GM23338 (cell line): ENCODE results near the gene PRELID1. TPM values are rescaled to one million over a fixed set of nuclear protein-coding genes. Genes with fewer than 3 reads are reported as not detected.

Source experiments
- ATAC-seq: fragments of 200-7000 bp; cut with Tn5 transposase; 3 replicates; pipeline ENCODE4 v1.9.1; 2020
- DNase-seq: peaks from one replicate; pipeline ENCODE4 v3.0.0-alpha.2; 2015; ENCODE audit warnings: low spot score
- H2AFZ ChIP-seq: fragments of 200-600 bp; sonication (generic); 2 replicates; pipeline ENCODE4 v1.8.0; 2016; ENCODE audit warnings: antibody characterized with exemption, mild to moderate bottlenecking, moderate library complexity
- H3F3A ChIP-seq: fragments of 200-600 bp; sonication (generic); replicated peaks from 2 replicates; pipeline ENCODE4 v1.8.0; 2017; ENCODE audit warnings: antibody characterized with exemption, mixed run types, low read depth
- H3K27ac ChIP-seq: fragments of 200-600 bp; sonication (generic); 2 replicates; pipeline ENCODE4 v1.6.1; 2016; ENCODE audit warnings: low read depth
- H3K27me3 ChIP-seq: fragments of 200-600 bp; sonication (generic); 2 replicates; pipeline ENCODE4 v1.8.0; 2016; ENCODE audit warnings: mild to moderate bottlenecking, mixed run types, moderate library complexity; ENCODE audit not compliant: insufficient read depth
- H3K36me3 ChIP-seq: fragments of 200-600 bp; sonication (generic); 2 replicates; pipeline ENCODE4 v1.8.0; 2016; ENCODE audit warnings: mild to moderate bottlenecking; ENCODE audit not compliant: insufficient read depth
- H3K4me1 ChIP-seq: fragments of 200-600 bp; sonication (generic); 2 replicates; pipeline ENCODE4 v1.8.0; 2016; ENCODE audit warnings: mild to moderate bottlenecking, moderate library complexity; ENCODE audit not compliant: insufficient read depth
- H3K4me2 ChIP-seq: fragments of 200-600 bp; sonication (generic); 2 replicates; pipeline ENCODE4 v1.7.1; 2017; ENCODE audit warnings: mixed run types
- H3K4me3 ChIP-seq: fragments of 200-600 bp; sonication (generic); 2 replicates; pipeline ENCODE4 v1.6.1; 2016; ENCODE audit warnings: mixed run types
- H3K79me2 ChIP-seq: fragments of 200-600 bp; sonication (generic); replicated peaks from 2 replicates; pipeline ENCODE4 v1.8.0; 2017; ENCODE audit warnings: mild to moderate bottlenecking; ENCODE audit not compliant: insufficient read depth
- H3K9me2 ChIP-seq: fragments of 200-600 bp; sonication (generic); 2 replicates; pipeline ENCODE4 v1.8.0; 2017; ENCODE audit not compliant: insufficient read depth
- H4K20me1 ChIP-seq: fragments of 200-600 bp; sonication (generic); replicated peaks from 2 replicates; pipeline ENCODE4 v1.8.0; 2017; ENCODE audit warnings: mild to moderate bottlenecking; ENCODE audit not compliant: insufficient read depth
- H3K27ac Mint-ChIP-seq: 2 replicates; pipeline ENCODE4 v1.8.0; 2020; ENCODE audit warnings: inconsistent platforms, mild to moderate bottlenecking, moderate library complexity, mixed read lengths
- H3K27me3 Mint-ChIP-seq: 3 replicates; pipeline ENCODE4 v1.8.0; 2022; ENCODE audit warnings: low read depth, mild to moderate bottlenecking, moderate library complexity, mixed read lengths, inconsistent platforms; ENCODE audit not compliant: insufficient read depth, poor library complexity
- H3K36me3 Mint-ChIP-seq: 3 replicates; pipeline ENCODE4 v1.8.0; 2021; ENCODE audit warnings: low read depth, mild to moderate bottlenecking, inconsistent platforms, moderate library complexity, mixed read lengths
- H3K4me1 Mint-ChIP-seq: 3 replicates; pipeline ENCODE4 v1.8.0; 2020; ENCODE audit warnings: mild to moderate bottlenecking, inconsistent platforms, mixed read lengths
- H3K4me3 Mint-ChIP-seq: 3 replicates; pipeline ENCODE4 v1.8.0; 2021; ENCODE audit warnings: moderate library complexity, mild to moderate bottlenecking, inconsistent platforms, mixed read lengths
- H3K9me3 Mint-ChIP-seq: 3 replicates; pipeline ENCODE4 v1.8.0; 2020; ENCODE audit warnings: moderate library complexity, mild to moderate bottlenecking, inconsistent platforms, mixed read lengths
- CREB1 ChIP-seq: fragments of 250-450 bp; sonication (Bioruptor Pico); IDR thresholded peaks from 2 replicates; pipeline ENCODE4 v1.5.0; 2020; ENCODE audit warnings: low read depth, mild to moderate bottlenecking, moderate library complexity
- EZH2 ChIP-seq: fragments of 200-600 bp; sonication (generic); IDR thresholded peaks from one replicate; pipeline ENCODE4 v1.8.0; 2017; ENCODE audit warnings: antibody characterized with exemption, mild to moderate bottlenecking, low read depth; ENCODE audit not compliant: unreplicated experiment
- EZH2phosphoT487 ChIP-seq: fragments of 200-600 bp; sonication (generic); IDR thresholded peaks from one replicate; pipeline ENCODE4 v1.8.1; 2018; ENCODE audit warnings: antibody characterized with exemption; ENCODE audit not compliant: unreplicated experiment
- JUNB ChIP-seq: IDR thresholded peaks from one replicate; pipeline ENCODE4 v1.6.1; 2016; ENCODE audit warnings: antibody characterized with exemption; ENCODE audit not compliant: unreplicated experiment
- NANOG ChIP-seq: IDR thresholded peaks from 2 replicates; pipeline ENCODE4 v1.6.1; 2016; ENCODE audit warnings: antibody characterized with exemption, borderline replicate concordance
- POLR2AphosphoS5 ChIP-seq: IDR thresholded peaks from 2 replicates; pipeline ENCODE4 v1.6.1; 2016; ENCODE audit warnings: antibody characterized with exemption, low read depth
- STAT1 ChIP-seq: IDR thresholded peaks from one replicate; pipeline ENCODE4 v1.6.1; 2016; ENCODE audit warnings: antibody characterized with exemption; ENCODE audit not compliant: unreplicated experiment
- ZNF114 ChIP-seq: fragments of 250-450 bp; sonication (Bioruptor Pico); IDR thresholded peaks from 2 replicates; pipeline ENCODE4 v1.5.0; 2020; ENCODE audit warnings: mild to moderate bottlenecking, moderate library complexity
- ZNF331 ChIP-seq: fragments of 250-450 bp; sonication (Bioruptor Pico); IDR thresholded peaks from 2 replicates; pipeline ENCODE4 v1.5.0; 2020; ENCODE audit warnings: low read depth, mild to moderate bottlenecking, moderate library complexity
- polyA plus RNA-seq: library from polyadenylated mRNA; unstranded; fragments of >200 nt; fragmentation: Nextera tagmentation; extraction: Ambion mirVana; gene quantifications from 2 replicates; pipeline ENCODE4 v1.2.1, GENCODE V29; 2016
- total RNA-seq: library from RNA; depleted of rRNA; stranded (reverse); fragments of >200 nt; shearing (Covaris generic); gene quantifications from 2 replicates; pipeline ENCODE4 v1.2.3, GENCODE V29; 2014
- TF ChIP-seq, protein P1 (sequence below): fragments of 250-450 bp; sonication (Bioruptor Pico); IDR thresholded peaks from 2 replicates; pipeline ENCODE4 v1.5.0; 2020; ENCODE audit warnings: mild to moderate bottlenecking, moderate library complexity
- TF ChIP-seq, protein P2 (sequence below), 2 experiments: fragments of 200-600 bp in 1 of 2; sonication (generic) in 1 of 2; conservative IDR thresholded peaks; 2 replicates each; pipeline versions ENCODE4 v1.5.1 to v1.6.1; 2016 to 2017; ENCODE audit warnings: antibody characterized with exemption in 2 of 2, low read depth in 2 of 2, mild to moderate bottlenecking in 2 of 2, moderate library complexity in 1 of 2
- TF ChIP-seq, protein P3 (sequence below): IDR thresholded peaks from 2 replicates; pipeline ENCODE4 v1.6.1; 2016; ENCODE audit warnings: antibody characterized with exemption
- TF ChIP-seq, protein P4 (sequence below): IDR thresholded peaks from one replicate; pipeline ENCODE4 v1.6.1; 2018; ENCODE audit warnings: antibody characterized with exemption; ENCODE audit not compliant: unreplicated experiment

Gene PRELID1
- total and polyA plus RNA-seq, 2 experiments from 2014 or later, result 328 to 349 TPM

DNA sequence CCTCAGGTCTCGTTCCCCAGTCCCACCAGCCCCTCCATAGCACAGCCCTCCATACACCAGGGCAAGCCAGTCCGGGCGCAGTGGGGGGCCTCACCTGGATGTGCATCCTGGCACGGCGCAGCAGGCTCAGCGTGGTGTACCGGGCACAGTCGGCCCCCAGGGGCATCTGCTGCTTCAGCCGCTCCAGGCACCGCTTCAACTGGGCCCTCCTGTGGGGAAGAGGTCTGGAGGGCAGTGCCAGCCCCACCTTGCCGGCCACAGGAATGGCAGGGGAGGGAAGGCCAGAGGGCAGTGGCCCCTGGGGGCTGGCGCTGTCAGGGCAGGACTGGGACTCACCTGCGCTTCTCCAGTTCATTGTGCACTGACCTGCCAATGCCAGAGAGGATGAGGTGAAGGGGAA is 6.7 kb downstream of the PRELID1 start:
- no peak for ATAC-seq
- H3K4me3 Mint-ChIP-seq, result peak overlapping the region; percentile 75; the same call in 1 of the 3 replicates
- peaks cover 18% of the 10 kb centered on the region for H3K36me3 Mint-ChIP-seq
- no peaks in the 10 kb centered on the region; the same call in 2 of the 3 replicates for H3K9me3 Mint-ChIP-seq
- peaks cover 15% of the 10 kb centered on the region for H4K20me1 ChIP-seq
- peak overlapping the region; percentile 88; the same call in 1 of the 2 replicates for H3K4me2 ChIP-seq
- no peak overlapping the region for H3K27ac Mint-ChIP-seq
- no peak for TF ChIP-seq EZH2
- TF ChIP-seq, protein P1, sequence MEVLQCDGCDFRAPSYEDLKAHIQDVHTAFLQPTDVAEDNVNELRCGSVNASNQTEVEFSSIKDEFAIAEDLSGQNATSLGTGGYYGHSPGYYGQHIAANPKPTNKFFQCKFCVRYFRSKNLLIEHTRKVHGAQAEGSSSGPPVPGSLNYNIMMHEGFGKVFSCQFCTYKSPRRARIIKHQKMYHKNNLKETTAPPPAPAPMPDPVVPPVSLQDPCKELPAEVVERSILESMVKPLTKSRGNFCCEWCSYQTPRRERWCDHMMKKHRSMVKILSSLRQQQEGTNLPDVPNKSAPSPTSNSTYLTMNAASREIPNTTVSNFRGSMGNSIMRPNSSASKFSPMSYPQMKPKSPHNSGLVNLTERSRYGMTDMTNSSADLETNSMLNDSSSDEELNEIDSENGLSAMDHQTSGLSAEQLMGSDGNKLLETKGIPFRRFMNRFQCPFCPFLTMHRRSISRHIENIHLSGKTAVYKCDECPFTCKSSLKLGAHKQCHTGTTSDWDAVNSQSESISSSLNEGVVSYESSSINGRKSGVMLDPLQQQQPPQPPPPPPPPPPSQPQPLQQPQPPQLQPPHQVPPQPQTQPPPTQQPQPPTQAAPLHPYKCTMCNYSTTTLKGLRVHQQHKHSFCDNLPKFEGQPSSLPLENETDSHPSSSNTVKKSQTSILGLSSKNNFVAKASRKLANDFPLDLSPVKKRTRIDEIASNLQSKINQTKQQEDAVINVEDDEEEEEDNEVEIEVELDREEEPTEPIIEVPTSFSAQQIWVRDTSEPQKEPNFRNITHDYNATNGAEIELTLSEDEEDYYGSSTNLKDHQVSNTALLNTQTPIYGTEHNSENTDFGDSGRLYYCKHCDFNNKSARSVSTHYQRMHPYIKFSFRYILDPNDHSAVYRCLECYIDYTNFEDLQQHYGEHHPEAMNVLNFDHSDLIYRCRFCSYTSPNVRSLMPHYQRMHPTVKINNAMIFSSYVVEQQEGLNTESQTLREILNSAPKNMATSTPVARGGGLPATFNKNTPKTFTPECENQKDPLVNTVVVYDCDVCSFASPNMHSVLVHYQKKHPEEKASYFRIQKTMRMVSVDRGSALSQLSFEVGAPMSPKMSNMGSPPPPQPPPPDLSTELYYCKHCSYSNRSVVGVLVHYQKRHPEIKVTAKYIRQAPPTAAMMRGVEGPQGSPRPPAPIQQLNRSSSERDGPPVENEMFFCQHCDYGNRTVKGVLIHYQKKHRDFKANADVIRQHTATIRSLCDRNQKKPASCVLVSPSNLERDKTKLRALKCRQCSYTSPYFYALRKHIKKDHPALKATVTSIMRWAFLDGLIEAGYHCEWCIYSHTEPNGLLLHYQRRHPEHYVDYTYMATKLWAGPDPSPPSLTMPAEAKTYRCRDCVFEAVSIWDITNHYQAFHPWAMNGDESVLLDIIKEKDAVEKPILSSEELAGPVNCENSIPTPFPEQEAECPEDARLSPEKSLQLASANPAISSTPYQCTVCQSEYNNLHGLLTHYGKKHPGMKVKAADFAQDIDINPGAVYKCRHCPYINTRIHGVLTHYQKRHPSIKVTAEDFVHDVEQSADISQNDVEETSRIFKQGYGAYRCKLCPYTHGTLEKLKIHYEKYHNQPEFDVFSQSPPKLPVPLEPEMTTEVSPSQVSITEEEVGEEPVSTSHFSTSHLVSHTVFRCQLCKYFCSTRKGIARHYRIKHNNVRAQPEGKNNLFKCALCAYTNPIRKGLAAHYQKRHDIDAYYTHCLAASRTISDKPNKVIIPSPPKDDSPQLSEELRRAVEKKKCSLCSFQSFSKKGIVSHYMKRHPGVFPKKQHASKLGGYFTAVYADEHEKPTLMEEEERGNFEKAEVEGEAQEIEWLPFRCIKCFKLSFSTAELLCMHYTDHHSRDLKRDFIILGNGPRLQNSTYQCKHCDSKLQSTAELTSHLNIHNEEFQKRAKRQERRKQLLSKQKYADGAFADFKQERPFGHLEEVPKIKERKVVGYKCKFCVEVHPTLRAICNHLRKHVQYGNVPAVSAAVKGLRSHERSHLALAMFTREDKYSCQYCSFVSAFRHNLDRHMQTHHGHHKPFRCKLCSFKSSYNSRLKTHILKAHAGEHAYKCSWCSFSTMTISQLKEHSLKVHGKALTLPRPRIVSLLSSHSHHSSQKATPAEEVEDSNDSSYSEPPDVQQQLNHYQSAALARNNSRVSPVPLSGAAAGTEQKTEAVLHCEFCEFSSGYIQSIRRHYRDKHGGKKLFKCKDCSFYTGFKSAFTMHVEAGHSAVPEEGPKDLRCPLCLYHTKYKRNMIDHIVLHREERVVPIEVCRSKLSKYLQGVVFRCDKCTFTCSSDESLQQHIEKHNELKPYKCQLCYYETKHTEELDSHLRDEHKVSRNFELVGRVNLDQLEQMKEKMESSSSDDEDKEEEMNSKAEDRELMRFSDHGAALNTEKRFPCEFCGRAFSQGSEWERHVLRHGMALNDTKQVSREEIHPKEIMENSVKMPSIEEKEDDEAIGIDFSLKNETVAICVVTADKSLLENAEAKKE, result no peak
- TF ChIP-seq JUNB, result no peak
- TF ChIP-seq ZNF331 (CRISPR knock-in tag), result no peak
- no peak for TF ChIP-seq NANOG
- no peak for TF ChIP-seq ZNF114
- TF ChIP-seq POLR2AphosphoS5, result no peak
- TF ChIP-seq, protein P2, sequence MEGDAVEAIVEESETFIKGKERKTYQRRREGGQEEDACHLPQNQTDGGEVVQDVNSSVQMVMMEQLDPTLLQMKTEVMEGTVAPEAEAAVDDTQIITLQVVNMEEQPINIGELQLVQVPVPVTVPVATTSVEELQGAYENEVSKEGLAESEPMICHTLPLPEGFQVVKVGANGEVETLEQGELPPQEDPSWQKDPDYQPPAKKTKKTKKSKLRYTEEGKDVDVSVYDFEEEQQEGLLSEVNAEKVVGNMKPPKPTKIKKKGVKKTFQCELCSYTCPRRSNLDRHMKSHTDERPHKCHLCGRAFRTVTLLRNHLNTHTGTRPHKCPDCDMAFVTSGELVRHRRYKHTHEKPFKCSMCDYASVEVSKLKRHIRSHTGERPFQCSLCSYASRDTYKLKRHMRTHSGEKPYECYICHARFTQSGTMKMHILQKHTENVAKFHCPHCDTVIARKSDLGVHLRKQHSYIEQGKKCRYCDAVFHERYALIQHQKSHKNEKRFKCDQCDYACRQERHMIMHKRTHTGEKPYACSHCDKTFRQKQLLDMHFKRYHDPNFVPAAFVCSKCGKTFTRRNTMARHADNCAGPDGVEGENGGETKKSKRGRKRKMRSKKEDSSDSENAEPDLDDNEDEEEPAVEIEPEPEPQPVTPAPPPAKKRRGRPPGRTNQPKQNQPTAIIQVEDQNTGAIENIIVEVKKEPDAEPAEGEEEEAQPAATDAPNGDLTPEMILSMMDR (conservative IDR thresholded peaks at IDR 0.05; ENCODE audit: low read depth in 2 of 2), result no peak
- TF ChIP-seq, protein P3, sequence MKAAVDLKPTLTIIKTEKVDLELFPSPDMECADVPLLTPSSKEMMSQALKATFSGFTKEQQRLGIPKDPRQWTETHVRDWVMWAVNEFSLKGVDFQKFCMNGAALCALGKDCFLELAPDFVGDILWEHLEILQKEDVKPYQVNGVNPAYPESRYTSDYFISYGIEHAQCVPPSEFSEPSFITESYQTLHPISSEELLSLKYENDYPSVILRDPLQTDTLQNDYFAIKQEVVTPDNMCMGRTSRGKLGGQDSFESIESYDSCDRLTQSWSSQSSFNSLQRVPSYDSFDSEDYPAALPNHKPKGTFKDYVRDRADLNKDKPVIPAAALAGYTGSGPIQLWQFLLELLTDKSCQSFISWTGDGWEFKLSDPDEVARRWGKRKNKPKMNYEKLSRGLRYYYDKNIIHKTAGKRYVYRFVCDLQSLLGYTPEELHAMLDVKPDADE, result no peak
- TF ChIP-seq CREB1, result no peak
- TF ChIP-seq STAT1, result no peak
- TF ChIP-seq EZH2phosphoT487, result no peak
- TF ChIP-seq, protein P4, sequence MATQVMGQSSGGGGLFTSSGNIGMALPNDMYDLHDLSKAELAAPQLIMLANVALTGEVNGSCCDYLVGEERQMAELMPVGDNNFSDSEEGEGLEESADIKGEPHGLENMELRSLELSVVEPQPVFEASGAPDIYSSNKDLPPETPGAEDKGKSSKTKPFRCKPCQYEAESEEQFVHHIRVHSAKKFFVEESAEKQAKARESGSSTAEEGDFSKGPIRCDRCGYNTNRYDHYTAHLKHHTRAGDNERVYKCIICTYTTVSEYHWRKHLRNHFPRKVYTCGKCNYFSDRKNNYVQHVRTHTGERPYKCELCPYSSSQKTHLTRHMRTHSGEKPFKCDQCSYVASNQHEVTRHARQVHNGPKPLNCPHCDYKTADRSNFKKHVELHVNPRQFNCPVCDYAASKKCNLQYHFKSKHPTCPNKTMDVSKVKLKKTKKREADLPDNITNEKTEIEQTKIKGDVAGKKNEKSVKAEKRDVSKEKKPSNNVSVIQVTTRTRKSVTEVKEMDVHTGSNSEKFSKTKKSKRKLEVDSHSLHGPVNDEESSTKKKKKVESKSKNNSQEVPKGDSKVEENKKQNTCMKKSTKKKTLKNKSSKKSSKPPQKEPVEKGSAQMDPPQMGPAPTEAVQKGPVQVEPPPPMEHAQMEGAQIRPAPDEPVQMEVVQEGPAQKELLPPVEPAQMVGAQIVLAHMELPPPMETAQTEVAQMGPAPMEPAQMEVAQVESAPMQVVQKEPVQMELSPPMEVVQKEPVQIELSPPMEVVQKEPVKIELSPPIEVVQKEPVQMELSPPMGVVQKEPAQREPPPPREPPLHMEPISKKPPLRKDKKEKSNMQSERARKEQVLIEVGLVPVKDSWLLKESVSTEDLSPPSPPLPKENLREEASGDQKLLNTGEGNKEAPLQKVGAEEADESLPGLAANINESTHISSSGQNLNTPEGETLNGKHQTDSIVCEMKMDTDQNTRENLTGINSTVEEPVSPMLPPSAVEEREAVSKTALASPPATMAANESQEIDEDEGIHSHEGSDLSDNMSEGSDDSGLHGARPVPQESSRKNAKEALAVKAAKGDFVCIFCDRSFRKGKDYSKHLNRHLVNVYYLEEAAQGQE, result no peak
- DNase-seq, result no peak
- no peaks in the 10 kb centered on the region for H3K27me3 ChIP-seq
- peaks cover 5% of the 10 kb centered on the region for H3K79me2 ChIP-seq
- no peak overlapping the region for H3K27ac ChIP-seq
- peaks cover 24% of the 10 kb centered on the region for H3K4me1 Mint-ChIP-seq
- H3K9me2 ChIP-seq, result no peaks in the 10 kb centered on the region
- H3K36me3 ChIP-seq, result peaks cover 13% of the 10 kb centered on the region
- no peak overlapping the region for H2AFZ ChIP-seq
- peaks cover 12% of the 10 kb centered on the region for H3K4me1 ChIP-seq
- peaks cover 13% of the 10 kb centered on the region for H3K27me3 Mint-ChIP-seq
- H3K4me3 ChIP-seq, result peak overlapping the region; percentile 69; the same call in 1 of the 2 replicates
- H3F3A ChIP-seq, result peaks cover 25% of the 10 kb centered on the region
